NCI-H1436 treated with DMSO at 0.1 percent for 48 hours (cell line): ENCODE measurements around the gene MAGEB6.
"Not testable (repeated sequence)": the region's sequence is repeated elsewhere in the genome, so short reads cannot be mapped to it uniquely, and the experiment has no call there.

Source experiments
- DNase-seq: peaks from one replicate; lab custom pipeline; 2025; lab: John Stamatoyannopoulos, UW

Gene MAGEB6, protein sequence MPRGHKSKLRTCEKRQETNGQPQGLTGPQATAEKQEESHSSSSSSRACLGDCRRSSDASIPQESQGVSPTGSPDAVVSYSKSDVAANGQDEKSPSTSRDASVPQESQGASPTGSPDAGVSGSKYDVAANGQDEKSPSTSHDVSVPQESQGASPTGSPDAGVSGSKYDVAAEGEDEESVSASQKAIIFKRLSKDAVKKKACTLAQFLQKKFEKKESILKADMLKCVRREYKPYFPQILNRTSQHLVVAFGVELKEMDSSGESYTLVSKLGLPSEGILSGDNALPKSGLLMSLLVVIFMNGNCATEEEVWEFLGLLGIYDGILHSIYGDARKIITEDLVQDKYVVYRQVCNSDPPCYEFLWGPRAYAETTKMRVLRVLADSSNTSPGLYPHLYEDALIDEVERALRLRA

DNA sequence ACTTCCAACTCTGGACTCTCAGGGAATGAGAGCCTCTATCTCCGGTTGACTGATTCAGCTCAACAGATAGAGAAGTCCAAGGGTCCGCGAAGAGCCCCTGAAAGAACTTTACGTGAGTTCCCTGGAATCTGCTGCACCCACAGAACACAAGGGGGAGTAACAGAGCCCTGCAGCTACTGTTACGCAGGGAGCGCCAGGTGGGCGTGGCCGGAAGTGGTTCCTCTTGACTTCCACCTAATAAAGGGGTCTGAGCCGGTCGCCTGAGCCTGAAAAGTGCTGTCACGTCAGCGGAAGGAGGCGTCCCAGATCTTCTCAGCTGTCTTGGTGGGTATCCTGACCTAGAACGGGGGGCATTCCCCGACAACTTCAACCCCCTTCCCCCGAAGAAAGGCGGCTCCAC, at the start of gene MAGEB6:
Gene MAGEB6, plus strand, starts transcription at position 237 of the 400 bp plus-strand sequence. CDS start 1,407 bp downstream, outside the sequence.
- DNase-seq: no peak

- no peak for DNase-seq
Observed at GRCh38 chrX:26146024-26146423, 46.2 kb upstream of the MAGEB6 start.

GRCh38 chrX:26160301-26160700, 31.9 kb upstream of the MAGEB6 start, which contains the start of gene MAGEB6B:
Gene MAGEB6B, plus strand, starts transcription at chrX:26160601. Its CDS starts 0 bp downstream, at chrX:26160601.
- no peak for DNase-seq

DNA sequence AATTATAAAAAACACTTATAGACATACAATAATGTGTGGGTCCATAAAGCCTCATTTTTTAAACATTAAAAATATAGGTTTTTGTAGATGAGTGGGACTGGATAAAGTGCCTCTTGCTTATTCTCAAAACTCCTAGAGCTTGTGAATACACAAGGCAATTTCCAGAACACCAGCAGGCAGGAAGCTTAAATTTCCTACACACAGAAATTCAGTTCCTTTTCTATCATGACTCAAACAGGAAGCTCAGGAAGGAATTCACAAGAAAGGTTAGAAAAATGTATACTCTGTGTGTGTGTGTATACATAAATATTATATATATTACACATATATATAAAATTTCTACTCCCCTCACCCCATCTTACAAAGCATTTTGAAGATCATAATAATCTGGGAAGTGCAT, 11.3 kb downstream of the MAGEB6 start:
- DNase-seq: no peak

DNA sequence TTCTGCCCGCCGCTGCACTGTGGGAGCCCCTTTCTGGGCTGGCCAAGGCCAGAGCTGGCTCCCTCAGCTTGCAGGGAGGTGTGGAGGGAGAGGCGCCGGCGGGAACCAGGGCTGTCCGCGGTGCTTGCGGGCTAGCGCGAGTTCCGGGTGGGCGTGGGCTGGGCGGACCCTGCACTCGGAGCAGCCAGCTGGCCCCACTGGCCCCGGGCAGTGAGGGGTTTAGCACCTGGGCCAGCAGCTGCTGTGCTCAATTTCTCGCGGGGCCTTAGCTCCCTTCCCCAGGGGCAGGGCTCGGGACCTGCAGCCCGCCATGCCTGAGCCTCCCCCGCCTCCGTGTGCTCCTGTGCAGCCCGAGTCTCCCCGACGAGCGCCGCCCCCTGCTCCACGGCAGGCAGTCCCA, 12.5 kb downstream of the MAGEB6 start:
- not testable (repeated sequence) for DNase-seq

GRCh38 chrX:26208012-26208411, 15.8 kb downstream of the MAGEB6 start:
- no peak for DNase-seq

GRCh38 chrX:26215869-26216268, 23.6 kb downstream of the MAGEB6 start, which contains the start of gene MAGEB5:
Gene MAGEB5, plus strand, starts transcription at chrX:26216169. Its CDS starts 1,133 bp downstream, at chrX:26217302.
- DNase-seq: no peak

GRCh38 chrX:26219351-26219750, 27.1 kb downstream of the MAGEB6 start:
- DNase-seq: no peak

- no peak for DNase-seq
Observed at GRCh38 chrX:26234177-26234576, 41.9 kb downstream of the MAGEB6 start.
